Measurements from ENCODE around the gene HSPB9. TPM values are rescaled to one million over a fixed set of nuclear protein-coding genes. Genes with fewer than 3 reads are reported as not detected.

Gene HSPB9
- total and polyA plus RNA-seq, 9 of the 15 experiments (the other 6 are each of a cell fraction or from before 2014, with no cell fraction given) = 0.04 to 0.16 (median 0.08) TPM; not detected in 3

DNA sequence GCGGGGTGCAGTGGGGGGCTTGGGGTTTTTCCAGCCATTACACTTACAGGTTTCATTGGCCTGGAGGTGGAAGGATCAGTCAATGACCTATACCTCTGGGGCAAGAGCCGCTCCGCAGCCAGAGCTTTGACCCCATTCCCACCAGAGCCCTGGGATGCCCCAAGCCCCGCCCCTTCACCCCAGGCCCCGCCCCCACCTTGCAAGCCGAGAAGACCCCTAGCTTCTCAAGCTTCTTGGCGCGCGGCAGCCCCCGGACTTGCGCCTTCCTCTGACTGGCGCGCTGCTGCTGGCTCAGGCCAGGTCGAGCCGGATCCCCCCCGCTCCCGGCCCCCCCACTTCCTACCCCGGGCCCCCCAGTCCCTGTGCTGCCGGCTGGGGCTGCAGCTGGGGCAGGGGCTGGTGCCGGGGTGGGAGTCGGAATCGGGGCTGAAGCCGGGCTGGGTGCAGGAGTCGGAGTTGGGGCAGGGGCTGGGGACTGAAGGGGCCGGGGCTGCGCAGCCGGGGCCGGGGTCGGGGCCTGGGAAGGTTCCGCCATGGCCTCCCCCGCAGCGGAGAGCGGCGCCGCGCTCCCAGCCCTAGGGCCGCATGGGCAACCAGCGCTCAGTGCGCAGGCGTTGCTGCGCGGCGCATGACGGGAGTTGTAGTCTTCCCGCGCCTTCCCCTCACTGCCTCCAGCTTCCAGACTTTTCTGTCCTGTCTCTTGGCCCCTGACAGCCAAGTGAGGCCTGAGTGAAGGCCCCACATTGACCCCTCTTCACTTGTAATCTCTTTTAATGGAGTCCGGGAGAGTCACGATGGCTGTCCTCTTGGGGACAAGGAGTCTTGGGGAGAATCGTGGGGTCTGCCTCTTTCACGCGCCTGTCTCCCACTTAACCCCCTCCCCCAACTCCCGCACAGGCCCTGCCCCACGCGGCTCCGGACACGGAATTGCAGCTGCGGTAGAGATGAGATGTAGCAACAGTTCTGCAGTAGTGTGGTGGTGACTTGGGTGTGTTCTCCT, 1.5 kb upstream of the HSPB9 start, which contains the start of gene KAT2A (continued):
- TF ChIP-seq ZBTB7A (IDR thresholded peaks at IDR 0.05; ENCODE audit: borderline replicate concordance, control insufficient read depth, low read depth, low read length) (peak; percentile 32; the same call in 1 of the 2 replicates), ZNF143 (CRISPR knock-in tag; IDR thresholded peaks at IDR 0.05) (peak; percentile 89), NR2C1 (IDR thresholded peaks at IDR 0.05) (no peak), NR2C1 (tag; IDR thresholded peaks at IDR 0.05) (0 out of 2 replicates have a peak, but pooled peaks have one; percentile 22), TBP (optimal IDR thresholded peaks at IDR 0.05; ENCODE audit: low read depth, low read length) (peak; percentile 46), SIX5 (IDR thresholded peaks at IDR 0.05; ENCODE audit: borderline replicate concordance in 1 of 2, insufficient read depth in 1 of 2, low read depth in 1 of 2, low read length in 2 of 2) (peak; percentile 84), NRF1 (conservative IDR thresholded peaks at IDR 0.05 in 1 of 2, IDR thresholded peaks at IDR 0.05 in 1 of 2) (peak; percentile 94 to 95), SAFB (IDR thresholded peaks at IDR 0.05; ENCODE audit: borderline replicate concordance, low read depth, low read length) (no peak), ZNF79 (CRISPR knock-in tag; IDR thresholded peaks at IDR 0.05; ENCODE audit: low read depth) (no peak), XRCC3 (IDR thresholded peaks at IDR 0.05) (no peak), POLR2AphosphoS5 (IDR thresholded peaks at IDR 0.05; ENCODE audit: control insufficient read depth, insufficient read depth, low read depth, low read length) (peak; percentile 46; the same call in 1 of the 2 replicates), SUPT5H (IDR thresholded peaks at IDR 0.05) (peak; percentile 68), ZNF584 (CRISPR knock-in tag; IDR thresholded peaks at IDR 0.05; ENCODE audit: low read depth) (no peak), POLR2A (conservative IDR thresholded peaks at IDR 0.05) (peak; percentile 71), CREB1 (IDR thresholded peaks at IDR 0.05) (0 out of 2 replicates have a peak, but pooled peaks have one; percentile 3), CREB1 (CRISPR knock-in tag; IDR thresholded peaks at IDR 0.05) (no peak), RNF2 (IDR thresholded peaks at IDR 0.05) (no peak), MAZ (CRISPR knock-in tag; conservative IDR thresholded peaks at IDR 0.05 in 1 of 2, IDR thresholded peaks at IDR 0.05 in 1 of 2) (peak; percentile 22 to 41; a peak in 1 of 4 replicates)
- TF ChIP-seq, protein P1, sequence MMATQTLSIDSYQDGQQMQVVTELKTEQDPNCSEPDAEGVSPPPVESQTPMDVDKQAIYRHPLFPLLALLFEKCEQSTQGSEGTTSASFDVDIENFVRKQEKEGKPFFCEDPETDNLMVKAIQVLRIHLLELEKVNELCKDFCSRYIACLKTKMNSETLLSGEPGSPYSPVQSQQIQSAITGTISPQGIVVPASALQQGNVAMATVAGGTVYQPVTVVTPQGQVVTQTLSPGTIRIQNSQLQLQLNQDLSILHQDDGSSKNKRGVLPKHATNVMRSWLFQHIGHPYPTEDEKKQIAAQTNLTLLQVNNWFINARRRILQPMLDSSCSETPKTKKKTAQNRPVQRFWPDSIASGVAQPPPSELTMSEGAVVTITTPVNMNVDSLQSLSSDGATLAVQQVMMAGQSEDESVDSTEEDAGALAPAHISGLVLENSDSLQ (IDR thresholded peaks at IDR 0.05) = peak; percentile 67
- TF ChIP-seq, protein P2, sequence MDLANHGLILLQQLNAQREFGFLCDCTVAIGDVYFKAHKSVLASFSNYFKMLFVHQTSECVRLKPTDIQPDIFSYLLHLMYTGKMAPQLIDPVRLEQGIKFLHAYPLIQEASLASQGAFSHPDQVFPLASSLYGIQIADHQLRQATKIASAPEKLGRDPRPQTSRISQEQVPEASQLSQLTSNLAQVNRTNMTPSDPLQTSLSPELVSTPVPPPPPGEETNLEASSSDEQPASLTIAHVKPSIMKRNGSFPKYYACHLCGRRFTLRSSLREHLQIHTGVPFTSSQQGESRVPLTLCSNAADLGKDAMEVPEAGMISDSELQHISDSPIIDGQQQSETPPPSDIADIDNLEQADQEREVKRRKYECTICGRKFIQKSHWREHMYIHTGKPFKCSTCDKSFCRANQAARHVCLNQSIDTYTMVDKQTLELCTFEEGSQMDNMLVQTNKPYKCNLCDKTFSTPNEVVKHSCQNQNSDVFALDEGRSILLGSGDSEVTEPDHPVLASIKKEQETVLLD (IDR thresholded peaks at IDR 0.05) = peak; percentile 89
- TF ChIP-seq, protein P3, sequence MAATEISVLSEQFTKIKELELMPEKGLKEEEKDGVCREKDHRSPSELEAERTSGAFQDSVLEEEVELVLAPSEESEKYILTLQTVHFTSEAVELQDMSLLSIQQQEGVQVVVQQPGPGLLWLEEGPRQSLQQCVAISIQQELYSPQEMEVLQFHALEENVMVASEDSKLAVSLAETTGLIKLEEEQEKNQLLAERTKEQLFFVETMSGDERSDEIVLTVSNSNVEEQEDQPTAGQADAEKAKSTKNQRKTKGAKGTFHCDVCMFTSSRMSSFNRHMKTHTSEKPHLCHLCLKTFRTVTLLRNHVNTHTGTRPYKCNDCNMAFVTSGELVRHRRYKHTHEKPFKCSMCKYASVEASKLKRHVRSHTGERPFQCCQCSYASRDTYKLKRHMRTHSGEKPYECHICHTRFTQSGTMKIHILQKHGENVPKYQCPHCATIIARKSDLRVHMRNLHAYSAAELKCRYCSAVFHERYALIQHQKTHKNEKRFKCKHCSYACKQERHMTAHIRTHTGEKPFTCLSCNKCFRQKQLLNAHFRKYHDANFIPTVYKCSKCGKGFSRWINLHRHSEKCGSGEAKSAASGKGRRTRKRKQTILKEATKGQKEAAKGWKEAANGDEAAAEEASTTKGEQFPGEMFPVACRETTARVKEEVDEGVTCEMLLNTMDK (IDR thresholded peaks at IDR 0.05; ENCODE audit: borderline replicate concordance, insufficient read depth, low read depth, low read length, poor library complexity, severe bottlenecking) = peak; percentile 41
- TF ChIP-seq, protein P4, sequence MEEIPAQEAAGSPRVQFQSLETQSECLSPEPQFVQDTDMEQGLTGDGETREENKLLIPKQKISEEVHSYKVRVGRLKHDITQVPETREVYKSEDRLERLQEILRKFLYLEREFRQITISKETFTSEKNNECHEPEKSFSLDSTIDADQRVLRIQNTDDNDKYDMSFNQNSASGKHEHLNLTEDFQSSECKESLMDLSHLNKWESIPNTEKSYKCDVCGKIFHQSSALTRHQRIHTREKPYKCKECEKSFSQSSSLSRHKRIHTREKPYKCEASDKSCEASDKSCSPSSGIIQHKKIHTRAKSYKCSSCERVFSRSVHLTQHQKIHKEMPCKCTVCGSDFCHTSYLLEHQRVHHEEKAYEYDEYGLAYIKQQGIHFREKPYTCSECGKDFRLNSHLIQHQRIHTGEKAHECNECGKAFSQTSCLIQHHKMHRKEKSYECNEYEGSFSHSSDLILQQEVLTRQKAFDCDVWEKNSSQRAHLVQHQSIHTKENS (CRISPR knock-in tag; IDR thresholded peaks at IDR 0.05) = no peak
